Esophagus muscularis mucosa (tissue), 4 donors: ENCODE measurements around the gene RAD51B.
A peak's percentile ranks its signal among the peaks of the same experiment; 100 is the strongest.

Experiments
- CTCF ChIP-seq, 3 experiments: fragments of 200-600 bp in 2 of 3; fragments of 450-650 bp in 1 of 3; sonication (generic) in 2 of 3; IDR thresholded peaks; one replicate each; pipeline ENCODE4 v1.5.1; 2017 to 2019; ENCODE audit warnings: antibody characterized with exemption in 3 of 3, mild to moderate bottlenecking in 2 of 3, moderate library complexity in 1 of 3
- EP300 ChIP-seq: sonication (generic); formaldehyde crosslinking; IDR thresholded peaks from one replicate; pipeline ENCODE4 v1.6.1; 2017; ENCODE audit warnings: antibody characterized with exemption
- POLR2A ChIP-seq: fragments of 450-650 bp; IDR thresholded peaks from one replicate; pipeline ENCODE4 v1.6.1; 2017; ENCODE audit warnings: antibody characterized with exemption, moderate library complexity, mild to moderate bottlenecking, low read depth
- POLR2AphosphoS5 ChIP-seq, 2 donors: sonication (generic); formaldehyde crosslinking; IDR thresholded peaks; one replicate each; pipeline ENCODE4 v1.6.1; 2017; ENCODE audit warnings: antibody characterized with exemption in 2 of 2

DNA sequence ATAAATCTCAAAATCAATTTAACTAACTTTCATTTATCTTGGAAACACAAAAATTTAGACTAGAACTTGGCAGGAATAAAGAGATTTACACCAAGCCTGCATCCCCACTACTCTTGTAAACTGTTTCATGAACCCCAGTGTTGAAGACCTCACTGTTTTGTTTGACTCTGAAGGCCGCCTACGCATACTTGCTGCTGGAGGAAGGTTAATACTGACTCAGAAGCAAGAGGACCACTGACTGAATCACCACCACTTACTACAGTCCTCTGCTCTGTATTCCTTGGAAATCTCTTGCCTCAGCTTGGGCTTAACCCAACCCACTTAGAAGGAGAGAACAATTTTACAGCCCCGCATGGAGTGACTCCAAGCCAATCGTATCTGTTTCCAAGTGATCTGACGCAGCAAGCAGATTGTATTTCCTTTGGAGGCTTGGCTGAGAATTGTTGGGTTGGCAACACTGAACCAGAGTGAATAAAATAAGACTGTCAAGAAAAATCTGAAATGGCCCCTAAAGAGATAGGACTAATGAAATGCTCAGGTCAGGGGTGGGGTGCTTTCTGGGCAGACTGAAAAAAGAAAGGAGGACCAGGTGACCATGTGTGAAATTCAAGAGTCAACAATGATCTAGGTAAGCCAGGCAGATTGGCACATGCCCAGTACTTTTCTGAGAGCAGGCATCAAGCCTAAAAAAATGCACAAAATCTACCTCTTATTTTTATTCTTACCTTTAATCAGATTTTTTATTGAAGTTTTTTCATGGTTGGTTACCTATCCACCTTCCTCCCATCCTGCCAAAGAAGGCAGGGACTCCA, 724.7 kb downstream of the RAD51B start:
- TF ChIP-seq CTCF (IDR thresholded peaks at IDR 0.05) (no peak), POLR2A (no peak), POLR2AphosphoS5 (IDR thresholded peaks at IDR 0.05) (peak; percentile 62 to 82), EP300 (no peak)
